Neuronal stem cell (in vitro differentiated cells): ENCODE measurements around the gene ASCC3.

Experiments
- DNase-seq: peaks from one replicate; pipeline ENCODE4 v3.0.0-alpha.2; 2013; ENCODE audit warnings: low spot score
- H2AFZ ChIP-seq: one replicate; pipeline ENCODE4 v1.6.1; 2013; ENCODE audit warnings: mild to moderate bottlenecking, low read length, inconsistent platforms
- H2AK5ac ChIP-seq: 2 replicates; pipeline ENCODE4 v1.6.1; 2013; ENCODE audit warnings: low read depth, mild to moderate bottlenecking, inconsistent platforms, low read length, moderate library complexity, mixed read lengths
- H2BK120ac ChIP-seq: 2 replicates; pipeline ENCODE4 v1.6.1; 2013; ENCODE audit warnings: low read depth, mild to moderate bottlenecking, inconsistent platforms, low read length, moderate library complexity, mixed read lengths
- H2BK12ac ChIP-seq: one replicate; pipeline ENCODE4 v1.6.1; 2013; ENCODE audit warnings: low read length, inconsistent platforms
- H2BK15ac ChIP-seq: 2 replicates; pipeline ENCODE4 v1.6.1; 2013; ENCODE audit warnings: mild to moderate bottlenecking, low read length, inconsistent platforms, mixed read lengths
- H2BK5ac ChIP-seq: one replicate; pipeline ENCODE4 v1.6.1; 2013; ENCODE audit warnings: inconsistent platforms, mild to moderate bottlenecking, low read length, moderate library complexity
- H3K14ac ChIP-seq: one replicate; pipeline ENCODE4 v1.6.1; 2013; ENCODE audit warnings: low read length, inconsistent platforms
- H3K18ac ChIP-seq: 2 replicates; pipeline ENCODE4 v1.6.1; 2013; ENCODE audit warnings: low read length, inconsistent platforms
- H3K23ac ChIP-seq: 2 replicates; pipeline ENCODE4 v1.6.1; 2013; ENCODE audit warnings: low read depth, mild to moderate bottlenecking, mixed read lengths, low read length, inconsistent platforms; ENCODE audit not compliant: poor library complexity
- H3K27ac ChIP-seq: replicated peaks from 3 replicates; pipeline ENCODE4 v1.5.1; 2013; ENCODE audit warnings: low read length, inconsistent platforms
- H3K27me3 ChIP-seq, 3 experiments: 2 replicates each; pipeline ENCODE4 v1.6.1; 2013; ENCODE audit warnings: low read length in 3 of 3, mild to moderate bottlenecking in 2 of 3, inconsistent platforms in 1 of 3, low read depth in 1 of 3, mixed read lengths in 1 of 3, moderate library complexity in 1 of 3; ENCODE audit not compliant: control insufficient read depth in 3 of 3, insufficient read depth in 3 of 3
- H3K36me3 ChIP-seq, 2 donors: replicated peaks in 1 of 2; 2 replicates each; pipeline ENCODE4 v1.6.1; 2013; ENCODE audit warnings: low read length in 2 of 2; ENCODE audit not compliant: control insufficient read depth in 2 of 2, insufficient read depth in 2 of 2
- H3K4ac ChIP-seq: 2 replicates; pipeline ENCODE4 v1.6.1; 2013; ENCODE audit warnings: inconsistent platforms, mild to moderate bottlenecking, low read length, moderate library complexity
- H3K4me1 ChIP-seq, 2 donors: 1 replicate in 1 of 2; 2 replicates in 1 of 2; pipeline ENCODE4 v1.6.1; 2013; ENCODE audit warnings: low read length in 2 of 2, low read depth in 1 of 2; ENCODE audit not compliant: control insufficient read depth in 2 of 2, insufficient read depth in 1 of 2
- H3K4me2 ChIP-seq: one replicate; pipeline ENCODE4 v1.6.1; 2013; ENCODE audit warnings: mild to moderate bottlenecking, low read length, inconsistent platforms; ENCODE audit not compliant: insufficient read depth, poor library complexity, severe bottlenecking
- H3K4me3 ChIP-seq, 2 donors: 2 replicates each; pipeline ENCODE4 v1.5.1; 2013; ENCODE audit warnings: low read length in 2 of 2, mild to moderate bottlenecking in 2 of 2, inconsistent platforms in 1 of 2, moderate library complexity in 1 of 2
- H3K79me1 ChIP-seq: one replicate; pipeline ENCODE4 v1.6.1; 2013; ENCODE audit warnings: low read depth, mild to moderate bottlenecking, inconsistent platforms, low read length, moderate library complexity
- H3K9ac ChIP-seq: one replicate; pipeline ENCODE4 v1.6.1; 2013; ENCODE audit warnings: mild to moderate bottlenecking, low read depth, low read length, inconsistent platforms; ENCODE audit not compliant: poor library complexity
- H3K9me3 ChIP-seq, 2 donors: replicated peaks in 1 of 2; 2 replicates each; pipeline versions ENCODE3 to v1.6.1; 2013; ENCODE audit warnings: low read length in 2 of 2, mild to moderate bottlenecking in 2 of 2, inconsistent platforms in 1 of 2, low read depth in 1 of 2, mixed read lengths in 1 of 2, moderate library complexity in 1 of 2; ENCODE audit not compliant: control insufficient read depth in 2 of 2, insufficient read depth in 1 of 2
- H4K8ac ChIP-seq: one replicate; pipeline ENCODE4 v1.6.1; 2013; ENCODE audit warnings: low read depth, mild to moderate bottlenecking, inconsistent platforms, low read length, moderate library complexity
- H4K91ac ChIP-seq: one replicate; pipeline ENCODE4 v1.6.1; 2013; ENCODE audit warnings: low read length, low read depth, mild to moderate bottlenecking, inconsistent platforms; ENCODE audit not compliant: poor library complexity
- WGBS, 2 donors: extraction: QIAGEN DNeasy Blood & Tissue Kit; methylation state at CpG; one replicate each; pipeline ENCODE4 v1.1.7; 2013; ENCODE audit warnings: missing lambda C conversion rate in 2 of 2, mixed read lengths in 1 of 2; ENCODE audit not compliant: insufficient read length in 2 of 2, insufficient replicate concordance in 1 of 2; ENCODE audit errors: extremely low coverage in 2 of 2; 5-methylcytosine and 5-hydroxymethylcytosine counted together

ASCC3 gene

GRCh38 chr6:100701728-100702127, 179.4 kb downstream of the ASCC3 start:
- 100% methylated on average over 1 of the region's 2 CpGs for WGBS, 2 donors
- Histone ChIP-seq H3K14ac (no peak overlapping the region), H4K91ac (no peak overlapping the region)

DNA sequence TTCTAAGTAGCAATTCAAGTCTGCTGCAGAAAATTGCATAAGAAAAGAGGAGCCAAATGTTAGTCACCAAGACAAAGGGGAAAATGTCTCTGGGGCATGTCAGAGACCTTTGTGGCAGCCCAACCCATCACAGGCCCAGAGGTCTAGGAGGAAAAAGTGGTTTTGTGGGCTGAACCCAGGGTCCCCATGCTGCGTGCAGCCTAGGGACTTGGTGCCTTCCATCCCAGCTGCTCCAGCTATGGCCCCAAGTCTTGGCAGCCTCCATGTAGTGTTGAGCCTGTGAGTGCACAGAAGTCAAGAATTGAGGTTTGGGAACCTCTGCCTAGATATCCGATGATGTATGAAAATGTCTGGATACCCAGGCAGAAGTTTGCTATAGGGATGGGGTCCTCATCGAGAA, 181.1 kb downstream of the ASCC3 start:
- WGBS, 2 donors: no CpG with 5 or more reads among the region's 3 CpGs
- H2BK120ac ChIP-seq: no peak overlapping the region

More at GRCh38 chr6:100701728-100702127, 179.4 kb downstream of the ASCC3 start:
- Histone ChIP-seq H3K9me3 (peaks cover 4 to 19% of the 10 kb centered on the region in 2 donors), H3K27me3 (no peaks in the 10 kb centered on the region), H3K23ac (no peak overlapping the region), H3K36me3 (peaks cover 1 to 25% of the 10 kb centered on the region in 2 donors), H3K79me1 (no peaks in the 10 kb centered on the region), H2BK12ac (no peak overlapping the region), H2AFZ (no peak overlapping the region), H3K27ac (no peak overlapping the region), H2BK5ac (no peak overlapping the region), H3K4me3 (no peak overlapping the region), H3K4me2 (no peak overlapping the region), H3K9ac (no peak overlapping the region), H3K4ac (no peak overlapping the region), H3K18ac (no peak overlapping the region), H3K4me1 (no peaks in the 10 kb centered on the region), H2AK5ac (no peak overlapping the region), H2BK120ac (no peak overlapping the region), H2BK15ac (no peak overlapping the region), H4K8ac (no peak overlapping the region)
- DNase-seq: no peak

GRCh38 chr6:100695445-100695844, 185.7 kb downstream of the ASCC3 start:
- no CpG with 5 or more reads among the region's 1 CpG for WGBS, 2 donors
- H3K4me2 ChIP-seq: no peak overlapping the region
- H2BK5ac ChIP-seq: no peak overlapping the region
- H3K4me1 ChIP-seq: no peaks in the 10 kb centered on the region
- no peak for DNase-seq
- no peak overlapping the region for H2AK5ac ChIP-seq
- no peak overlapping the region for H4K8ac ChIP-seq
- no peak overlapping the region for H3K23ac ChIP-seq
- H4K91ac ChIP-seq: no peak overlapping the region
- no peaks in the 10 kb centered on the region for H3K27me3 ChIP-seq
- H3K4ac ChIP-seq: no peak overlapping the region
- H3K9me3 ChIP-seq: peaks cover 3 to 7% of the 10 kb centered on the region in 2 donors
- H3K18ac ChIP-seq: no peak overlapping the region
- H2BK120ac ChIP-seq: no peak overlapping the region
- H2BK15ac ChIP-seq: no peak overlapping the region
- H3K27ac ChIP-seq: no peak overlapping the region
- no peak overlapping the region for H2BK12ac ChIP-seq
- H3K14ac ChIP-seq: no peak overlapping the region
- H3K79me1 ChIP-seq: no peaks in the 10 kb centered on the region
- H2AFZ ChIP-seq: no peak overlapping the region
- H3K36me3 ChIP-seq: peaks cover 0 to 4% of the 10 kb centered on the region in 2 donors
- no peak overlapping the region for H3K4me3 ChIP-seq
- no peak overlapping the region for H3K9ac ChIP-seq

More for the DNA sequence above, 181.1 kb downstream of the ASCC3 start:
- no peak overlapping the region for H4K8ac ChIP-seq
- H3K23ac ChIP-seq: no peak overlapping the region
- no peaks in the 10 kb centered on the region for H3K27me3 ChIP-seq
- no peak overlapping the region for H3K4me2 ChIP-seq
- H3K9me3 ChIP-seq: peaks cover 4 to 19% of the 10 kb centered on the region in 2 donors
- no peak overlapping the region for H3K18ac ChIP-seq
- H3K27ac ChIP-seq: no peak overlapping the region
- H2AK5ac ChIP-seq: no peak overlapping the region
- no peaks in the 10 kb centered on the region for H3K4me1 ChIP-seq
- H2BK15ac ChIP-seq: no peak overlapping the region
- H4K91ac ChIP-seq: no peak overlapping the region
- H3K4me3 ChIP-seq: peak overlapping the region in 1 of 2 donors; percentile 46
- H2BK5ac ChIP-seq: no peak overlapping the region
- H3K4ac ChIP-seq: no peak overlapping the region
- no peak for DNase-seq
- H3K36me3 ChIP-seq: peaks cover 1 to 25% of the 10 kb centered on the region in 2 donors
- H3K9ac ChIP-seq: no peak overlapping the region
- H2AFZ ChIP-seq: no peak overlapping the region
- H3K14ac ChIP-seq: no peak overlapping the region
- H2BK12ac ChIP-seq: no peak overlapping the region
- no peaks in the 10 kb centered on the region for H3K79me1 ChIP-seq

- H4K91ac ChIP-seq: no peak overlapping the region
- no peak overlapping the region for H4K8ac ChIP-seq
- no peak overlapping the region for H2BK12ac ChIP-seq
- no peak overlapping the region for H3K4ac ChIP-seq
- DNase-seq: no peak
- no peak overlapping the region for H3K9ac ChIP-seq
- H3K4me3 ChIP-seq: no peak overlapping the region
- H3K27me3 ChIP-seq: no peaks in the 10 kb centered on the region
- H2BK120ac ChIP-seq: no peak overlapping the region
- no peaks in the 10 kb centered on the region for H3K4me1 ChIP-seq
- H3K9me3 ChIP-seq: no peaks in the 10 kb centered on the region
- H2BK5ac ChIP-seq: no peak overlapping the region
- H3K14ac ChIP-seq: no peak overlapping the region
- no peak overlapping the region for H3K27ac ChIP-seq
- no peak overlapping the region for H2AK5ac ChIP-seq
- no peak overlapping the region for H3K18ac ChIP-seq
- H3K4me2 ChIP-seq: no peak overlapping the region
- H3K79me1 ChIP-seq: no peaks in the 10 kb centered on the region
- H2AFZ ChIP-seq: no peak overlapping the region
- no peaks in the 10 kb centered on the region for H3K36me3 ChIP-seq
- no peak overlapping the region for H3K23ac ChIP-seq
- WGBS, 2 donors: no CpG with 5 or more reads among the region's 1 CpG
- no peak overlapping the region for H2BK15ac ChIP-seq
These were observed 187.7 kb downstream of the ASCC3 start for GRCh38 chr6:100693249-100693927.
